Germinal center (tissue), 1 donor: ENCODE measurements around the gene C2orf76.

Experiments
- DNase-seq: peaks from one replicate; pipeline ENCODE4 v3.0.0; 2012; ENCODE audit warnings: mixed read lengths, low spot score

C2orf76 gene

GRCh38 chr2:119263025-119263424 is 103.6 kb downstream of the C2orf76 start:
- DNase-seq, result no peak

- DNase-seq, result no peak
Measured at GRCh38 chr2:119261493-119262225, 105.0 kb downstream of the C2orf76 start.

- DNase-seq, result no peak
Measured at GRCh38 chr2:119260646-119261492, 105.8 kb downstream of the C2orf76 start.

- DNase-seq, result no peak
Measured at GRCh38 chr2:119259296-119259860, 107.3 kb downstream of the C2orf76 start.

- DNase-seq, result no peak
Measured at GRCh38 chr2:119257198-119257597, 109.4 kb downstream of the C2orf76 start.

- DNase-seq, result no peak
Measured at GRCh38 chr2:119256582-119256921, 110.1 kb downstream of the C2orf76 start.

- no peak for DNase-seq
Measured at GRCh38 chr2:119255760-119256581, 110.7 kb downstream of the C2orf76 start.

GRCh38 chr2:119254601-119255080 is 112.0 kb downstream of the C2orf76 start:
- no peak for DNase-seq

- no peak for DNase-seq
Measured at GRCh38 chr2:119253760-119254600, 112.7 kb downstream of the C2orf76 start.

GRCh38 chr2:119253114-119253702 is 113.4 kb downstream of the C2orf76 start:
- DNase-seq, result no peak
